Smooth muscle cell (in vitro differentiated cells): ENCODE data around the gene KCNA4. TPM values are rescaled to one million over a fixed set of nuclear protein-coding genes. Genes with fewer than 3 reads are reported as not detected.
"Not testable (repeated sequence)": the region's sequence is repeated elsewhere in the genome, so short reads cannot be mapped to it uniquely, and the experiment has no call there.

ENCODE experiments used
- DNase-seq: peaks from one replicate; lab custom pipeline; 2025; ENCODE audit not compliant: unreplicated experiment; lab: John Stamatoyannopoulos, UW
- H2AFZ ChIP-seq: fragments of 200-600 bp; sonication (generic); 2 replicates; pipeline ENCODE4 v1.6.0; 2016; ENCODE audit warnings: antibody characterized with exemption, low read depth, mild to moderate bottlenecking
- H3F3A ChIP-seq: fragments of 200-600 bp; sonication (generic); 2 replicates; pipeline ENCODE4 v1.6.0; 2017; ENCODE audit warnings: antibody characterized with exemption, low read depth
- H3K27ac ChIP-seq: fragments of 200-600 bp; sonication (generic); 2 replicates; pipeline ENCODE4 v1.5.1; 2016; ENCODE audit warnings: low read depth, mild to moderate bottlenecking
- H3K27me3 ChIP-seq: fragments of 200-600 bp; sonication (generic); 2 replicates; pipeline ENCODE4 v1.6.1; 2016; ENCODE audit warnings: low read depth, mild to moderate bottlenecking
- H3K36me3 ChIP-seq: fragments of 200-600 bp; sonication (generic); 2 replicates; pipeline ENCODE4 v1.5.1; 2016; ENCODE audit warnings: low read depth
- H3K4me1 ChIP-seq: fragments of 200-600 bp; sonication (generic); 2 replicates; pipeline ENCODE4 v1.5.1; 2016; ENCODE audit warnings: low read depth
- H3K4me2 ChIP-seq: fragments of 200-600 bp; sonication (generic); 2 replicates; pipeline ENCODE4 v1.6.0; 2016; ENCODE audit warnings: mild to moderate bottlenecking
- H3K4me3 ChIP-seq: fragments of 200-600 bp; sonication (generic); 2 replicates; pipeline ENCODE4 v1.5.1; 2016; ENCODE audit warnings: mild to moderate bottlenecking
- H3K79me2 ChIP-seq: fragments of 200-600 bp; sonication (generic); 2 replicates; pipeline ENCODE4 v1.6.0; 2016; ENCODE audit warnings: low read depth, mild to moderate bottlenecking
- H3K9ac ChIP-seq: fragments of 200-600 bp; sonication (generic); 2 replicates; pipeline ENCODE4 v1.6.0; 2016; ENCODE audit warnings: low read depth
- H3K9me3 ChIP-seq: fragments of 200-600 bp; sonication (generic); replicated peaks from 2 replicates; pipeline ENCODE4 v1.5.1; 2016; ENCODE audit warnings: low read depth
- H4K20me1 ChIP-seq: fragments of 200-600 bp; sonication (generic); 2 replicates; pipeline ENCODE4 v1.6.0; 2016; ENCODE audit warnings: low read depth
- CTCF ChIP-seq: fragments of 200-600 bp; sonication (generic); IDR thresholded peaks from 2 replicates; pipeline ENCODE4 v1.5.1; 2017; ENCODE audit warnings: borderline replicate concordance, mild to moderate bottlenecking, antibody characterized with exemption; ENCODE audit not compliant: insufficient read depth, poor library complexity, severe bottlenecking
- WGBS: methylation state at CpG from one replicate; pipeline ENCODE4 v1.1.7; 2016; ENCODE audit warnings: low lambda C conversion rate; 5-methylcytosine and 5-hydroxymethylcytosine counted together
- polyA plus RNA-seq: library from polyadenylated mRNA; unstranded; fragments of >200 nt; fragmentation: Nextera tagmentation; extraction: Ambion mirVana; gene quantifications from 2 replicates; pipeline ENCODE4 v1.2.1, GENCODE V29; 2016
- total RNA-seq: library from RNA; depleted of rRNA; stranded (reverse); fragments of >200 nt; gene quantifications from 2 replicates; pipeline ENCODE4 v1.2.3, GENCODE V29; 2014

The KCNA4 gene
- total and polyA plus RNA-seq, 2 experiments from 2014 or later, result not detected

GRCh38 chr11:30041171-30041570 lies 24.3 kb upstream of the KCNA4 start:
- no peak overlapping the region for H2AFZ ChIP-seq
- no peak overlapping the region for H3K27ac ChIP-seq
- no peak overlapping the region for H3K9ac ChIP-seq
- DNase-seq, result no peak
- no peaks in the 10 kb centered on the region for H3K9me3 ChIP-seq
- TF ChIP-seq CTCF, result no peak
- no peaks in the 10 kb centered on the region for H3K4me1 ChIP-seq
- 97% methylated on average over 14 of the region's 14 CpGs for WGBS
- no peaks in the 10 kb centered on the region for H3F3A ChIP-seq
- no peaks in the 10 kb centered on the region for H3K79me2 ChIP-seq
- no peak overlapping the region for H3K4me3 ChIP-seq
- H3K27me3 ChIP-seq, result no peaks in the 10 kb centered on the region
- no peaks in the 10 kb centered on the region for H4K20me1 ChIP-seq
- no peaks in the 10 kb centered on the region for H3K36me3 ChIP-seq
- H3K4me2 ChIP-seq, result no peak overlapping the region

GRCh38 chr11:30034746-30035145 lies 17.9 kb upstream of the KCNA4 start:
- H2AFZ ChIP-seq, H3K4me2 ChIP-seq, H3K27me3 ChIP-seq, H3K4me1 ChIP-seq, H3K79me2 ChIP-seq, DNase-seq, H3F3A ChIP-seq, H4K20me1 ChIP-seq, H3K9ac ChIP-seq, H3K27ac ChIP-seq, H3K9me3 ChIP-seq, H3K36me3 ChIP-seq, H3K4me3 ChIP-seq: not testable (repeated sequence)
- WGBS, result 82% methylated on average over 4 of the region's 4 CpGs

GRCh38 chr11:30034166-30034565 lies 17.3 kb upstream of the KCNA4 start:
- not testable (repeated sequence) for H3K27ac ChIP-seq

DNA sequence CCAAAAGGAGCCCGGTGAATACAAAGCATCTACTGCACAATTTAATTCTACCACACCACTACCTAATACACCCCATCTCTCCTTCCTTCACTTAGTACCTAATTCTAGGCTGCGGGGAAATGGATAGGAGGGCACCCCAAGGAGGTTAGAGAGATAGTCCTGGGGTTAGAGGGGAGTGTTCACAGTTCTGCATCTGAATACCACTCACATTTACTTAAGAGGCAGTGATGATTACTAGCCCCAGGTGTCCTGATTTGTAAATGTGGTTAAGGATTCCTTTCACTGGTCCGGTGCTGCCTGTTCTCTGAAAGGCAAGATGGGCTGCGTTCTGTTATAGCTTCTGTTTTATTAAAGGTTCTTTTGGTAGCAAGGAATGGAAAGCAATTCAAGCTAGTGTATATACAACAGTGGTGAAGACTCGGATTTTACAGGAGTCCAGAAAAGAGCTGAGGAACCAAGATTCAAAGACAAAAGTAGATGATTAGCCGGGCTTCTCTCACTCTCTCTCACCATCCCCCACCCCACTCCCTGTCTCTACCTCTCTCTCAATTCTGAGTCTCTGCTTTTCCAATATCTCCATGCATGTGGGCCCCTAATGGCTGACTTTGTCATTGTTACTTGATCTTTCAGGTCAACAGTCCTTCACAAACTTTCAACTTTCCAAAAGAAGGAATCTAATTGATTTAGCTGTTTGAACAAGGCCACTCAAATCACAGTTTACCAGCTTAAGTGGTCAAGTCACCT lies 8.7 kb upstream of the KCNA4 start:
- Histone ChIP-seq H3K27ac (no peak overlapping the region), H2AFZ (no peak overlapping the region), H3K4me1 (no peaks in the 10 kb centered on the region), H3K36me3 (no peaks in the 10 kb centered on the region), H3K27me3 (peaks cover 22% of the 10 kb centered on the region), H4K20me1 (no peaks in the 10 kb centered on the region), H3K9ac (no peak overlapping the region), H3K4me3 (no peak overlapping the region), H3K4me2 (no peak overlapping the region), H3K79me2 (no peaks in the 10 kb centered on the region), H3K9me3 (no peaks in the 10 kb centered on the region), H3F3A (no peaks in the 10 kb centered on the region)
- DNase-seq, result no peak
- 13% methylated on average over 6 of the region's 6 CpGs for WGBS
- TF ChIP-seq CTCF, result no peak

More at GRCh38 chr11:30034166-30034565, 17.3 kb upstream of the KCNA4 start:
- not testable (repeated sequence) for H4K20me1 ChIP-seq, H3K4me1 ChIP-seq, H3K9ac ChIP-seq, H3K4me3 ChIP-seq, H3K9me3 ChIP-seq, H3K4me2 ChIP-seq, H3K36me3 ChIP-seq, H2AFZ ChIP-seq, H3F3A ChIP-seq, H3K79me2 ChIP-seq, DNase-seq
- peaks cover 14% of the 10 kb centered on the region for H3K27me3 ChIP-seq

- Histone ChIP-seq H3K4me1 (no peaks in the 10 kb centered on the region), H3K9ac (no peak overlapping the region), H3K36me3 (no peaks in the 10 kb centered on the region), H3K79me2 (no peaks in the 10 kb centered on the region), H3K27ac (no peak overlapping the region), H3F3A (no peaks in the 10 kb centered on the region), H4K20me1 (no peaks in the 10 kb centered on the region), H3K4me2 (no peak overlapping the region), H3K27me3 (peaks cover 26% of the 10 kb centered on the region), H3K9me3 (no peaks in the 10 kb centered on the region), H3K4me3 (no peak overlapping the region), H2AFZ (no peak overlapping the region)
- no peak for TF ChIP-seq CTCF
- 48% methylated on average over 2 of the region's 2 CpGs for WGBS
- no peak for DNase-seq
Measured at GRCh38 chr11:30023074-30023473, 6.2 kb upstream of the KCNA4 start.
